Lower leg skin (tissue), 3 donors: Measurements from ENCODE around the gene DACT2.

Source experiments
- CTCF ChIP-seq, 3 donors: fragments of 450-650 bp; IDR thresholded peaks; one replicate each; pipeline ENCODE4 v1.5.1; 2016; ENCODE audit warnings: antibody characterized with exemption in 3 of 3, mild to moderate bottlenecking in 3 of 3, moderate library complexity in 2 of 3
- POLR2A ChIP-seq, 2 donors: fragments of 450-650 bp; IDR thresholded peaks; one replicate each; pipeline ENCODE4 v1.6.1; 2016 to 2017; ENCODE audit warnings: antibody characterized with exemption in 2 of 2, mild to moderate bottlenecking in 1 of 2, moderate library complexity in 1 of 2

DNA sequence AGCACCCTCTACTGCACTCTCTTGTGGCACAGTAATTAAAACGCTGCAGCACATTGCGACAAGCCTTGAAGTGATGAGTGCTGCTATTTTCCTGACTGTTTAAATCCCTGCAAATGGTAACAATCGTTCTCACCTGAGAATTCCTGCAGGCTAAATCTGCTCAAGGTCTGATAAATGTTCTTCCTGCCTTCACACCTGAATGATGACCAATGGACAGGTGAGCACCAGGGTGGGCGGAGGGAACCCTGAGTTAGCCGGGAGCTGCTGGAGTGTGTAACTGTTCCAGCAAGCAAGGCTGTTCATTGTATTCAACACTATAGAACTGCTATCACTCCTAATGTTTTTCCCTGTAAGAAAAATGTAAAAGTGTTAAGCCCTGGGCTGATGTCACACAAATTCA, 4.0 kb downstream of the DACT2 start:
- TF ChIP-seq CTCF (IDR thresholded peaks at IDR 0.05): no peak
- TF ChIP-seq POLR2A (IDR thresholded peaks at IDR 0.05): no peak
